HepG2 (cell line): ENCODE data around the gene QDPR. TPM values are rescaled to one million over a fixed set of nuclear protein-coding genes. Genes with fewer than 3 reads are reported as not detected.

Source experiments
- ATAC-seq: fragments of 200-7000 bp; cut with Tn5 transposase; 3 replicates; pipeline ENCODE4 v1.9.1; 2020; ENCODE audit warnings: mild to moderate bottlenecking, moderate library complexity
- BruUV-seq: library from RNA; stranded (reverse); fragments of 400-500 nt; replicated peaks from 2 replicates; lab custom pipeline; 2021; lab: Mats Ljungman, UMichigan
- CTCF ChIA-PET: fragments of 300-600 bp; formaldehyde crosslinking; extraction: SDS; loops from one replicate; lab custom pipeline; 2021; ENCODE audit warnings: low total read pairs, inconsistent platforms, low intra/inter-chr PET ratio; lab: Yijun Ruan, JAX
- POLR2A ChIA-PET: fragments of 350-600 bp; sonication (Branson Sonifier 250); formaldehyde crosslinking; loops from one replicate; lab custom pipeline; 2020; ENCODE audit warnings: antibody characterized with exemption, inconsistent platforms; lab: Yijun Ruan, JAX
- DNase-seq: peaks from one replicate; pipeline ENCODE4 v3.0.0-alpha.2; 2015; ENCODE audit warnings: low spot score
- FAIRE-seq: peaks from 3 replicates; lab custom pipeline; 2011; peaks lifted over from hg19 to GRCh38; lab: Jason Lieb, UNC
- H2AFZ ChIP-seq: one replicate; pipeline ENCODE4 v1.6.1; 2011; ENCODE audit warnings: low read length, inconsistent platforms
- H3K27ac ChIP-seq: fragments of 300-600 bp; 3 replicates; pipeline ENCODE4 v1.8.0; 2011; ENCODE audit warnings: mixed run types, mild to moderate bottlenecking, mixed read lengths, low read length, inconsistent platforms; ENCODE audit not compliant: insufficient read depth; ENCODE audit errors: extremely low read length
- H3K27me3 ChIP-seq, 2 experiments: fragments of 200-600 bp in 1 of 2; 2 replicates in 1 of 2; 3 replicates in 1 of 2; pipeline versions ENCODE4 v1.6.0 to v1.8.0; 2011; ENCODE audit warnings: low read length in 2 of 2, mild to moderate bottlenecking in 2 of 2, moderate library complexity in 2 of 2, inconsistent platforms in 1 of 2; ENCODE audit not compliant: insufficient read depth in 2 of 2, control insufficient read depth in 1 of 2
- H3K36me3 ChIP-seq, 2 experiments: fragments of 200-600 bp in 1 of 2; replicated peaks in 1 of 2; 2 replicates in 1 of 2; 3 replicates in 1 of 2; pipeline versions ENCODE4 v1.5.1 to v1.8.0; 2011; ENCODE audit warnings: low read length in 2 of 2, inconsistent platforms in 1 of 2; ENCODE audit not compliant: insufficient read depth in 2 of 2, control insufficient read depth in 1 of 2
- H3K4me1 ChIP-seq: 2 replicates; pipeline ENCODE4 v1.5.1; 2012; ENCODE audit warnings: low read length, inconsistent platforms; ENCODE audit not compliant: insufficient read depth
- H3K4me2 ChIP-seq: 2 replicates; pipeline ENCODE4 v1.6.0; 2011; ENCODE audit warnings: low read depth, low read length, inconsistent platforms
- H3K4me3 ChIP-seq, 3 experiments: fragments of 200-600 bp in 1 of 3; sonication (generic), shearing (Covaris generic) in 1 of 3; replicated peaks in 1 of 3; 2 replicates each; pipeline ENCODE4 v1.5.1; 2011 to 2016; ENCODE audit warnings: low read length in 3 of 3, inconsistent platforms in 2 of 3, low read depth in 2 of 3, mild to moderate bottlenecking in 2 of 3, control low read depth in 1 of 3, mixed read lengths in 1 of 3; ENCODE audit not compliant: insufficient read depth in 1 of 3
- H3K79me2 ChIP-seq: one replicate; pipeline ENCODE4 v1.6.1; 2011; ENCODE audit warnings: low read length, inconsistent platforms; ENCODE audit not compliant: insufficient read depth
- H3K9ac ChIP-seq: 2 replicates; pipeline ENCODE4 v1.6.0; 2011; ENCODE audit warnings: mild to moderate bottlenecking, low read depth, low read length, inconsistent platforms; ENCODE audit not compliant: insufficient read depth
- H3K9me3 ChIP-seq: 2 replicates; pipeline ENCODE4 v1.5.1; 2012; ENCODE audit warnings: mild to moderate bottlenecking, low read length
- H4K20me1 ChIP-seq: 2 replicates; pipeline ENCODE4 v1.6.0; 2011; ENCODE audit warnings: inconsistent platforms, mild to moderate bottlenecking, low read length, moderate library complexity; ENCODE audit not compliant: insufficient read depth
- DMAP1 ChIP-seq: IDR thresholded peaks from 2 replicates; pipeline ENCODE4 v1.6.1; 2016
- FOSL2 ChIP-seq: sonication (generic); formaldehyde crosslinking; IDR thresholded peaks from 2 replicates; pipeline ENCODE4 v1.4.0; 2020; ENCODE audit warnings: missing genetic modification reagents
- RBM22 ChIP-seq: fragments of 200-400 bp; formaldehyde crosslinking; optimal IDR thresholded peaks from 2 replicates; pipeline ENCODE3; 2017; ENCODE audit warnings: mild to moderate bottlenecking, low read length, moderate library complexity
- SNRNP70 ChIP-seq: fragments of 200-400 bp; formaldehyde crosslinking; IDR thresholded peaks from 2 replicates; pipeline ENCODE4 v1.6.1; 2017; ENCODE audit warnings: mild to moderate bottlenecking, low read depth, low read length, moderate library complexity
- WGBS: methylation state at CpG from one replicate; pipeline ENCODE4 v1.1.6; 2017; ENCODE audit warnings: low lambda C conversion rate; 5-methylcytosine and 5-hydroxymethylcytosine counted together
- in situ Hi-C: cut with HindIII; loops from 2 replicates; pipeline ENCODE4 v1.10.0; 2017; ENCODE audit warnings: low pct_unique_long_range_greater_than_20kb; ENCODE audit not compliant: extremely low pct_ligation_motif_present
- intact Hi-C: fragments of 100-400 bp; cut with micrococcal nuclease; formaldehyde crosslinking; loops from one replicate; pipeline ENCODE4 v1.10.0; 2022; ENCODE audit not compliant: unreplicated experiment
- polyA plus RNA-seq, 8 experiments: library from polyadenylated mRNA; depleted of rRNA in 3 of 8; stranded (reverse) in 7 of 8; unstranded in 1 of 8; fragments of >200 nt; fragmentation: Illumina TruSeq in 4 of 8; extraction: Trizol in 4 of 8; gene quantifications; 2 replicates each; pipeline versions ENCODE4 v1.2.1 to v1.2.3, GENCODE V29; 2011 to 2016; ENCODE audit warnings: low read depth in 4 of 8, missing spikeins in 1 of 8, mixed read lengths in 1 of 8; ENCODE audit not compliant: insufficient read depth in 1 of 8
- total RNA-seq, 5 experiments: library from RNA; depleted of rRNA; stranded (reverse); fragments of >200 nt; fragmentation: Illumina TruSeq; extraction: Trizol; gene quantifications; 2 replicates each; pipeline ENCODE4 v1.2.3, GENCODE V29; 2016; ENCODE audit warnings: low read depth in 1 of 5
- TF ChIP-seq, protein P1 (sequence below): IDR thresholded peaks from 2 replicates; pipeline ENCODE4 v1.6.1; 2016; ENCODE audit warnings: low read depth, borderline replicate concordance
- TF ChIP-seq, protein P2 (sequence below): IDR thresholded peaks from 2 replicates; pipeline ENCODE4 v1.6.1; 2016

QDPR gene
- total and polyA plus RNA-seq, 2 of the 13 experiments (the other 11 are each of a cell fraction or from before 2014, with no cell fraction given), result 9.9 to 95.5 TPM

DNA sequence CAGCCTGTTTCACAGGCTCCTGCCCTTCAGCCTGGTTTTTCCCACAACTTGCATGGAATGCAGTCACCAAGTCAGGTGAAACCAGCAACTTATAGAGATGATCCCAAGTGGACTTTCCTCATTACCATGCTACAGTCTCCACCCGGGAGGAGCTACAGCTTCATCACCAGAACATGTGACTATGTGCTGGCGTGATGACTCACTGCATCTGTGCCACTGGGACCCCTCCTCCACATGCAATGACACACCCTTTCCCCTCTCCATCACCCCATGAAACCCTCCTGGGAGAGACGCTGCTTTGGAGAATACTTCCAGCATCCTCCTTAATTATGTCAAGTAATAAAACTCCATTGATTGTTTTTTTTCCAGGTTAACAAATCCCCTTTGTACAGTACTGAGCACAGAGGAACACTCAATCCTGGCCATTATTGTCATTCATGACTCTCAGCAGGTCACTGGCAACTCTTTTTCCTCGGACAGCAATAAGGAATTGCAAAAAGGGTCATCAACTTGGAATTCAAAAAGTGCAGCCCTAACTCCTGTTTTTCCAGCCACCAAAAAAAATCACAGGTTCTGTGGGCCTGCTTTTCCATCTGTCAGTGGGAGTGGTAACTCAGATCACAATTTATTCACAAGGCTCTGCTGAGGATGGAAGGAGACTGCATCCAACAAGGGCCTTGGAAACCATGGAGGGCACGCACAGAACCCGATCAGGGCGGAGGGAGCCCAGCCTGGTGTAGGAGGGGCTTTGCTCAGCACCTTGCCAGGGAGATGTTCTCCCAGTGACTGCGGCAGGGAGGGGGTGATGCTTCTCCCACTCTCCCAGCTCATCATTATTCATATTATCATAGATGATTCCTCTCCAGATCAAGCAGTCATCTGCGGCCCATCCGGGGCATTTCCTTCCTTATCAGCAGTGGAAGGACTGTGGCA, 17.4 kb downstream of the QDPR start:
- in situ Hi-C loops, result no loop called here
- Histone ChIP-seq H3K4me1 (peaks cover 48% of the 10 kb centered on the region), H3K4me2 (no peak overlapping the region), H3K4me3 (no peak overlapping the region), H3K27ac (no peak overlapping the region), H3K27me3 (no peaks in the 10 kb centered on the region), H4K20me1 (peaks cover 10% of the 10 kb centered on the region; the same call in 1 of the 2 replicates), H2AFZ (no peak overlapping the region), H3K36me3 (peaks cover 37 to 78% of the 10 kb centered on the region in 2 experiments), H3K9me3 (no peaks in the 10 kb centered on the region), H3K9ac (no peak overlapping the region), H3K79me2 (peaks cover 8% of the 10 kb centered on the region)
- TF ChIP-seq, protein P1, sequence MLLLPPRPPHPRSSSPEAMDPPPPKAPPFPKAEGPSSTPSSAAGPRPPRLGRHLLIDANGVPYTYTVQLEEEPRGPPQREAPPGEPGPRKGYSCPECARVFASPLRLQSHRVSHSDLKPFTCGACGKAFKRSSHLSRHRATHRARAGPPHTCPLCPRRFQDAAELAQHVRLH (CRISPR knock-in tag), result no peak
- TF ChIP-seq RBM22, result peak; percentile 48
- TF ChIP-seq FOSL2 (CRISPR knock-in tag), result peak; percentile 71
- TF ChIP-seq SNRNP70, result no peak
- TF ChIP-seq DMAP1 (CRISPR knock-in tag), result no peak
- TF ChIP-seq, protein P2, sequence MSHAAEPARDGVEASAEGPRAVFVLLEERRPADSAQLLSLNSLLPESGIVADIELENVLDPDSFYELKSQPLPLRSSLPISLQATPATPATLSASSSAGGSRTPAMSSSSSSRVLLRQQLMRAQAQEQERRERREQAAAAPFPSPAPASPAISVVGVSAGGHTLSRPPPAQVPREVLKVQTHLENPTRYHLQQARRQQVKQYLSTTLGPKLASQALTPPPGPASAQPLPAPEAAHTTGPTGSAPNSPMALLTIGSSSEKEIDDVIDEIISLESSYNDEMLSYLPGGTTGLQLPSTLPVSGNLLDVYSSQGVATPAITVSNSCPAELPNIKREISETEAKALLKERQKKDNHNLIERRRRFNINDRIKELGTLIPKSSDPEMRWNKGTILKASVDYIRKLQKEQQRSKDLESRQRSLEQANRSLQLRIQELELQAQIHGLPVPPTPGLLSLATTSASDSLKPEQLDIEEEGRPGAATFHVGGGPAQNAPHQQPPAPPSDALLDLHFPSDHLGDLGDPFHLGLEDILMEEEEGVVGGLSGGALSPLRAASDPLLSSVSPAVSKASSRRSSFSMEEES (CRISPR knock-in tag), result 0 out of 2 replicates have a peak, but pooled peaks have one; percentile 23
- BruUV-seq, result no TSS peak
- ATAC-seq (no peak), DNase-seq (no peak), FAIRE-seq (no peak)
- intact Hi-C loops, result no loop called here
- 94% methylated on average over 10 of the region's 10 CpGs for WGBS
- ChIA-PET POLR2A (no interaction called here), CTCF (no interaction called here)
